Adipose tissue (tissue), 3 donors: Measurements from ENCODE around the gene CMIP. TPM values are rescaled to one million over a fixed set of nuclear protein-coding genes. Genes with fewer than 3 reads are reported as not detected.
"Not testable (repeated sequence)": the region's sequence is repeated elsewhere in the genome, so short reads cannot be mapped to it uniquely, and the experiment has no call there.

Experiments used
- H3K27ac ChIP-seq: one replicate; pipeline ENCODE4 v1.5.1; 2013; ENCODE audit warnings: low read depth, low read length
- WGBS, 3 donors: extraction: QIAGEN DNeasy Blood & Tissue Kit; methylation state at CpG; one replicate each; pipeline ENCODE4 v1.1.7; 2013; 5-methylcytosine and 5-hydroxymethylcytosine counted together
- polyA plus RNA-seq, 3 donors: library from polyadenylated mRNA; stranded (reverse); fragments of 200-250 nt; gene quantifications; one replicate each; pipeline ENCODE4 v1.2.3, GENCODE V29; 2013
- donor health status: healthy with polysubstance abuse.
- donor health status: Bipolar disorder and iron deficiency.
- donor health status: healthy.

The CMIP gene
- polyA plus RNA-seq, 3 donors = 9.2 to 22.9 (median 13.3) TPM

- H3K27ac ChIP-seq = not testable (repeated sequence)
These were observed 132.7 kb downstream of the CMIP start for GRCh38 chr16:81577272-81577671.

- no peak overlapping the region for H3K27ac ChIP-seq
- WGBS, 3 donors = 97 to 98% (median 98%) methylated on average over 2 of the region's 2 CpGs
These were observed 133.5 kb downstream of the CMIP start for GRCh38 chr16:81578076-81578475.

DNA sequence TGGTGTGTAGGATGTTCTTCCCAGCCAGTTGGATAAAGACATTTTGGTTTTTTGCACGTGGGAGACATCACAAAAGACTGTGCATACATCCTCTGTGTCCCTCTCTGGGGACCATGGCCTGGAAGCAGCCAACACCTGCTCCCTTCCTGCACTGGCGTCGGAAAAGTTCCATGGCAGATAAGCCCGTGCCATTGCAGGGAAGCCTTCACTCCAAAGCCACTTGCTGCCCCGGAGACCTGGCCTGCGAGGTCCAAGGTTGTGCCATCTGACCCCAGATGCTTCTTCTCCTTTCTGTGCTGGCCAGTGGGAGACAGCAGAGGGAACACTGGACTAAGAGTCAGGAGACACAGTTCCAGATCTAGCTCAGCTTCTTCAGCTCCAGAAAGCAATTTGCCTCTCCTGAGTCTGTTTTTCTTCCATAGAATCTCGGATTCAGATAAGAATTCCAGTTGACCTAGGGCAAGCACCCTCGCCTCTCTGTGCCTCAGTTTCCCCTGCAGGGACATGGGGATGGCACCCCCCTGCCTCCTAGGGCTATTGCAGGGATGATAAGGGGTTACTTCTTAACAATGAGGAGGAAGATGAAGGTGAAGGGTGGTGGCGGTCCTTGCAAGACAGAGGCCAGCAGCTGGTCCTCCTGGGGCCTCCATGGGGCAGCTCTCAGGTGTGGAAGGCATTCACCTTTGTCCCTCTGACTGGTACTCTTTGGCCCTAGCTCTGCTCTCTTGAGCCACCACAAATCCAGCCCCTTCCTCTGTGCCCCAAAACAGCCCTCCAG lies 134.2 kb downstream of the CMIP start:
- WGBS, 3 donors = 69 to 84% (median 83%) methylated on average over 9 of the region's 9 CpGs
- H3K27ac ChIP-seq = no peak overlapping the region

DNA sequence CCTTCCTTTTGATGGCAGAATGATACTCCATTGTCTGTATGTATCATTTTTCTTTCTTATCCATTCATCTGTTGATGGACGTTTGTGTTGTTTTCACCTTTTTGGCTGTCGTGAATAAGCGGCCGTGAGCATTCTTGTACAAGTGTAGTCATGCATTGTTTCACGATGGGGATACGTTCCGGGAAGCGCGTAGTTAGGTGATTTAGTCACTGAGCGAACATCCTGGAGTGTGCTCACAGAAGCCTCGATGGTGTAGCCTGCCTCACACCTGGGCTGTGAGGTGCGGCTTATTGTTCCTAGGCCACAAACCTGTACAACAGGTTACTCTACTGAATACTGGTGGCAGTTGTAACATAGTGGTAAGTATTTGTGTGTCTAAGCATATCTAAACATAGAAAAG lies 136.5 kb downstream of the CMIP start:
- WGBS, 3 donors = 83 to 90% (median 85%) methylated on average over 12 of the region's 12 CpGs
- H3K27ac ChIP-seq = no peak overlapping the region

GRCh38 chr16:81582655-81583441 lies 138.2 kb downstream of the CMIP start:
- WGBS, 3 donors = 47 to 69% (median 65%) methylated on average over 21 of the region's 21 CpGs
- H3K27ac ChIP-seq = no peak overlapping the region

DNA sequence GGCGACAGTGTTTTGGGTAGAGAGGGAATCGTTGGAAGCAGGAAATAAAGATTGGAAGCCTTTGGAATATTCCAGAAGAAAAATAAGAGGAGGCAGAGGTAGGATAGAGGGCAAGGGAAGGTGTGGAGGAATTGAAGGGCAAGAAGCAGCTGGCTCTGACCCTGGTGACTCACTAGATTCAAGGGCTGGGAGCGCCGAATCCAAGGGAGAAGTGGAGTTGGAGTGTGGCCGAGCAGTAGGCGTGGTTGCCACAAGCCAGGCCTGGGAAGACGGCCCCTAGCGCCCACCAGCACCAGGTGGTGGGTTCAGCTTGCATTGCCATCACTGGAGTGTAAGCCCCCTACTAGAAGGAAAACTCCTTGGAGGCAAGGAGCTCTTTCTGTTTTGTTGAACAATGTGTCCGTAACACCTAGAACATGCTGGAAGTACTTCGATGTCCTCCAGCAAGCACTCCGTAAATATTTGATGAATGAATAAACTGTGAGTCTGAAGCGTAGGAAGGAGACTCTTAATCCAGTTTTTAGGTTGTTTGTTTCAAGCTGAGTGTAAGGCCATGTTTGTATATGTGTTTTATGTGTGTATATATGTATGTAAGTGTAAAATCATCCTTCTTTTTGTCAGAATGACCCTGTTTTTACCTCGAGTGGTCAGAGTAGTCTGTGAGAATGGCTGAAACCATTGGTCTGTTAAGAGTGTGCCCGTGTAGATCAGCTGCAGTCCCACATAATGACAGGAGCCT lies 139.5 kb downstream of the CMIP start:
- 79 to 91% (median 82%) methylated on average over 14 of the region's 14 CpGs for WGBS, 3 donors

DNA sequence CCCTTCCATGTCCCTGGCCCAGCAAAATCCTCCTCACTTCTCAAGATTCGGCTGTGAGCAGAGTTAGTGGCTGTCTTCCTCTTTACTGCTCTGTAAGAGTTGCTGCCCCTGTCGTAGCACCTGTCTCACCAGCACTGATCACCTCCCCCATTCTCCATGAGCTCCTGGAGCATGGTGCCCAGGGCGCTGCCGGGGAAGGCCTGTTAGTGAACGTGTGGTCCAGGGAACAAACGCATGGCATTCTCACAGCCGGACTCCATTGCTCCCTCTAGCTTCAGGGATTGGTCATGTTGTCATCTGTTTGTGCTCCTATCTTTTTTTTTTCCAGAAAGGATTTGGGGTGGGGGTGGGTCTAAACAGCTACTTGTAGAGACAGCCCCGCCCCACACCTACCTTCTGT lies 141.2 kb downstream of the CMIP start:
- WGBS, 3 donors = 78 to 87% (median 87%) methylated on average over 8 of the region's 8 CpGs
- no peak overlapping the region for H3K27ac ChIP-seq

More for the DNA sequence above, 139.5 kb downstream of the CMIP start:
- H3K27ac ChIP-seq = no peak overlapping the region

- H3K27ac ChIP-seq = no peak overlapping the region
- 94 to 95% (median 95%) methylated on average over 7 of the region's 7 CpGs for WGBS, 3 donors
These were observed 141.8 kb downstream of the CMIP start for GRCh38 chr16:81586417-81586816.

DNA sequence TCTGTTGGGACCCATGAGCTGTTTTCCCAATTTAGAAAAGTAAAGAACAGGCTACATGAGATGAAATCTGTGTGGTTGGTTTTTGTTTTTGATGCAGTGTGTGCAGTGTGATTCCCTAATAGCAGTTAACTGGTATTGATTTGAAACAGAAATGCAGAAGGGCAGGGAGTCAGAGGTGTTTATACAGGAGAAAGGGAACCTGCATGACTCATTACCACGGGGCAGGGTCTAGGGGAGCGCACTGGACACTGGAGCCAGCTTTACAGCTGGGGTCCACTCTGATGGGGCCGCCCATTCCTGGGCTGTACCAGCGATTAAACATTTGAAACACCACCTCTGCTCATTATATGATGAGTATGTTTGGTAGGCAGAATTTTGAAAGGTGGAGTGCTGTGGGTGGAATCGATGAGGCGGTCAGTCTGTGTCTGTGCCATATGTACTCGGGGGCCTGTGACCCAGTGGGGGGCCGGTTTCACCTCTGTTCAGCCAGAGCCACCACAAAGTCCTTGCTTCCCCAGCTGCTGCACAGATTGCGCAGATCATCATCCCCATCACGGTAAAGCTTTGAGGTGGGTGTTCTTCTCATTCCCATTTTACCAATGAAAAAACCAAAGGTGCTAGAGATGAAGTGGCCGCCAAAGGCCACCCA lies 142.5 kb downstream of the CMIP start:
- 88 to 95% (median 92%) methylated on average over 11 of the region's 11 CpGs for WGBS, 3 donors

DNA sequence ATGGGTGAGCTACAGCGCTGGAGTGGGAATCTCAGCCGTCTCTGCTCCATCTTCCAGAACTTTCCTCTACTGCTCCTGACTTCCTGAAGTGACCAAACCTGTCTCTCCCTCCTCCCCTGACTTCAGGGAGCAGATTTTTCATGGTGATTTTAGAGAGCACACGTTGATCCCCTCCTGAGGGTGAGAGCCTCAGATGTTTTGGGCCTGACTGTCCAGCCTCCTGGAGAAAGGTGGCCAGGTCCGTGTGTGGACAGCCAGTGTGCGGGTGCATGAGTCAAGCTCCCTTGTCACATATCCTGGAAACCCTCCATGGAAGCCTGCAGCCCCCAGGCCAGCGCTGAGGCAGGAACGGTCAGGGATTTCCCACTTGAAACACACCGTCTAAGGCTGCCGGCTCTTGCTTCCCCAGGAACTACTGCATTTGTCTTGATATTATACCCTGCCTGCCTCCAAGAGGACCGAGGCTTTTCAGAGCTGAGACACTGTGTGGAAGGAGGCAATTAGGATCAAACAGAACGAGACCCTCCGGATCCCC lies 143.1 kb downstream of the CMIP start:
- no peak overlapping the region for H3K27ac ChIP-seq
- WGBS, 3 donors = 86 to 90% (median 87%) methylated on average over 12 of the region's 12 CpGs

More for the DNA sequence above, 142.5 kb downstream of the CMIP start:
- no peak overlapping the region for H3K27ac ChIP-seq

DNA sequence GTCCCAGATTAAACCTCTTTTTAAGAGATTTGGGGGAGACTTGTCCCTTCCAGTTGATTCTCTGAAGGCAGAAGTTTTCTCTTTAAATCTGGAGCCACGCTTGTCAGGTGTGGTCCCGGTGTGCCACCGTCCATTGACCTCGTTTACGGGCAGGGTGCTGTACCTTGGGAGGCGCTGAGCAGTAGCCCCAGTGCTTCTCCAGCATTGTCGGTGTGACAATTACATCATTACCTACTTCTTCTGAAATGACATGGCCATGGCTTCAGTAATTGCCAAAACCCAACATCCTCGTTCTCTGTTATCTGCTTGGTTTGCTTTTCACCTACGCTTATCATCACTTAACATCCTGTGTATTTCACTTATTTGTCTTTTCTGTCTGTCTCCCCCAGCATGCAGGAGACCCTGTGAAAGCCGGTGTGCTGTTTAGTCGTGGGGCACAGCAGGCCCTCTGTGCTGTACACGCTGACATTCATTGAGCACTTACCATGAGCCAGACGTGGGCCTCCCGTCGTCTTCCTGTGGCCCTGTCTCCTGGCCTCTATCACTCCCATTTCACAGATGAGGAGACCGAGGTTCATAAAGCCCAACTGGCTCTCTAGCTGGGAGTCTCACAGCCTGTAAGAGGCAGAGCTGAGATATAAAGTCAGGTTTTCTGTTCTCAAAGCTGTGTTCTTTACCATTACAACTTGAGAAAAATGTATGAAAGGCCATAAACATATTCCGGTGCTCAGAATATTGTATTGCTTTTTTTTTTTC lies 143.9 kb downstream of the CMIP start:
- no peak overlapping the region for H3K27ac ChIP-seq

DNA sequence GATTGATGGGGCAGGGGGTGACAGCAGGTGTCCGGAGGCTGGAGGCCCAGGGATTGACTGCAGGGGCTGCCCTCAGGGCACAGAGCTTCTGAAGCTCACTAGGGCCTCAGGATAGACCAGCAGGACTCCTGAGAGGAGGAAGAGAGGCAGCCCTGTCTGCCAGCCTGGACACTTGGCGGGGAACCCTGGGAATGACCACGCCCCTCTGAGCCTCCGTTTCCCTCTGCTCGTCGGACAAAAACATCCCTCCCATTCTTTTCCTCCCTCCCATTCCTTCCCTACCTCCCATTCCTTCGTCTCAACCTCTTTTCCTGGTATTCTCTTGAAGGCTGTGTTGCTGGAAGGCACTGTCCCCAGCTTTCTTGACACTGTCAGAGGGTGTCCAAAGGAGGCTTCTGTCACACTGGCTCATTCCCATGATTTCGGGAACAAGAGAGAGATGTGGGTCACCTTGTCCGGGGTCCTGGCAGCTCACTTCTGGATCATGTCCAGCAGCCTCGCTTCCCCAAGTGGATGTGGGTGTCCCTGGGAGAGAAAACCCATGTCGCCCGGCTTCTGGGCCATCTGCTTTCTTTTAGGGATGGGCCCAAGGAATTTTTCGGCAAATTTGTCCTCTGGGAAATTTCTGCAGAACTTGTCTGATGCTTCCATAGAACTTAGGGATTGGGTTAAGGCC lies 145.5 kb downstream of the CMIP start:
- WGBS, 3 donors = 75 to 83% (median 80%) methylated on average over 13 of the region's 13 CpGs

More for the DNA sequence above, 143.9 kb downstream of the CMIP start:
- WGBS, 3 donors = 85 to 92% (median 91%) methylated on average over 17 of the region's 17 CpGs

GRCh38 chr16:81590714-81591544 lies 146.3 kb downstream of the CMIP start:
- no peak overlapping the region for H3K27ac ChIP-seq
- 85 to 93% (median 90%) methylated on average over 5 of the region's 5 CpGs for WGBS, 3 donors

More for the DNA sequence above, 145.5 kb downstream of the CMIP start:
- no peak overlapping the region for H3K27ac ChIP-seq

DNA sequence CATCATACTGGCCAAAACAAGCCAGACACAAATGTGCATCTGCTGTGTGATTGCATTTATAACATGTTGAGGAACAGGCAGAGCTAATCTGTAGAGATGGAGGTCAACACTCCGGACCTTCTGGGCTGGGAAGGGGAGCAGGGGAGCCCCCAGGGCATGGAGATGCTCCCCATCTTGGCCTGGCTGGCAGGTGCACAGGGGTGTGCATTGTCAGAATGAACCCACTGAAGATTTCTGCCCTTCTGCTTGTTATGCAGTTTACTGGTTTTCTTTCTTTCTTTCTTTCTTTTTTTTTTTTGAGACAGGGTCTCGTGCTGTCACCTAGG lies 146.9 kb downstream of the CMIP start:
- no peak overlapping the region for H3K27ac ChIP-seq
- WGBS, 3 donors = 79 to 99% (median 97%) methylated on average over 2 of the region's 2 CpGs

DNA sequence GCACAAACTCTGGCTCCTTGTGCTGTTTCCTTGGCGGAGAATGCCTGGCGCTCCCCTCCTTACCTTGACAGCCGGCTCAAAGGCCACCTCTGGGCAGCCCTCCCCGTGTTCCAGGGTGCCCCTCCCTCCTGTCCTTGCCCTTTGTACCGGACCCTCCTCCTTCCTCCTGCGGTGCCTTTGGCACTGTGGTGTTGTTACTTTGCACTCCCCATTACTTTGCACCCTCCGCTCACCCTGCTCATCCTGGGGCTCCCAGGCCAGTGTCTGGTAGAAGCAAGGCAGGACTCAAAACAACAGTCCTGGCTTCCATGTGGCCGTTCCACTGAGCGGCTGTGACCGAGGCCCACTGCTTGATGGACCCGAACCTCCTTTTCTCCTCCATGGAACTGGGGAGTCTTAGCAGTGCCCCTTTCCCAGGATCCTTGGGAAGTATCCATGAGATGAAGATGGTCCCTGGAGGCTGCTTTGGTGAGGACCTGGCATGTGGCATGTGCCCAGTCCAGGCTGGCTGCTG lies 147.8 kb downstream of the CMIP start:
- H3K27ac ChIP-seq = no peak overlapping the region
- WGBS, 3 donors = 62 to 92% (median 83%) methylated on average over 11 of the region's 11 CpGs

DNA sequence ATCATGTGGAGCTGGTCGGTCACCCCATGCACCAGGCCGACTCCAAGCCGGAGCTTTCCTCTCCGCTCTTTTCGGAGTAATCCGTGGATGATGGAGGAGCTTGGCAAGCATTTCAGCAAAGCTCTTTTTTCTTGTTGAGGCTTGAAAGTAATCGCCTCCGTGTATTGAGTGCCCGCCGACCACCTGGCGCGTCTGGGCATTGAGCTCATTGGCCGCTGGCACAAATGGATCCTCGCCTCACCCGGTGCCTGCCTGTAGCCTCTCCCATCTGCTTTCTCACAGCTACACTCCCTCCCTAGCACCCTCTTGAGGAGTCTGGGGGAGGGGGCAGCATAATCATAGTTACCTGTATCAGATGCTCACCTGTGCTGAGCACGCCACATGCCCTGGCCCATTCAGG lies 148.9 kb downstream of the CMIP start:
- H3K27ac ChIP-seq = no peak overlapping the region
- WGBS, 3 donors = 95 to 97% (median 96%) methylated on average over 16 of the region's 16 CpGs
